Stimulated activated CD8-positive, alpha-beta memory T cell treated with anti-CD3 and anti-CD28 coated beads, Interleukin-7, amount 100 ng/mL, for 1 hour (primary cell): ENCODE data around the gene MAEL.

Experiments
- DNase-seq, 2 donors: peaks; one replicate each; pipeline ENCODE4 v3.0.0-alpha.2; 2020; ENCODE audit warnings: low read depth in 2 of 2

MAEL gene

DNA sequence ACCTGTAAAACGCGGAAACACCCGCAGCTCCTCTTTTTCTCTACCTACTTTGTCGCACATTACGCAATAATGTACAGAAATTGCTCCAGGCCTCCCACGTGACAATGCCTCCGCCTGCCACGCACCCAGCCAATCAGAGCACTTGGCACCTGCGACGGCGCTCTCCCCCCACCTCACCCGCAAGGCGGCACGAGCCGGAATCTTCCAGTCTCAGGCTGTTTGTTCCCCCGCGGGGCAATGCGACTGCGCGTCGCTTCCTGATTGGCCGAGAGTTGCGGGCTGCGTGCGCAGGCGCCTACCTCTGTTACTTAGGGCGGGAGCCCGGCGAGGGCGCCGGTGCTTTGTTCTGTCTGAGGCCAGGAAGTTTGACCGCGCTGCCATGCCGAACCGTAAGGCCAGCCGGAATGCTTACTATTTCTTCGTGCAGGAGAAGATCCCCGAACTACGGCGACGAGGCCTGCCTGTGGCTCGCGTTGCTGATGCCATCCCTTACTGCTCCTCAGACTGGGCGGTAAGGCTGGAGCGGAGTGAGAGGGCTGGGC is at the start of gene MAEL:
MAEL (plus strand) TSS at position 307 of the 542 bp plus-strand sequence; CDS start at position 380, 73 bp downstream.
- DNase-seq = no peak

DNA sequence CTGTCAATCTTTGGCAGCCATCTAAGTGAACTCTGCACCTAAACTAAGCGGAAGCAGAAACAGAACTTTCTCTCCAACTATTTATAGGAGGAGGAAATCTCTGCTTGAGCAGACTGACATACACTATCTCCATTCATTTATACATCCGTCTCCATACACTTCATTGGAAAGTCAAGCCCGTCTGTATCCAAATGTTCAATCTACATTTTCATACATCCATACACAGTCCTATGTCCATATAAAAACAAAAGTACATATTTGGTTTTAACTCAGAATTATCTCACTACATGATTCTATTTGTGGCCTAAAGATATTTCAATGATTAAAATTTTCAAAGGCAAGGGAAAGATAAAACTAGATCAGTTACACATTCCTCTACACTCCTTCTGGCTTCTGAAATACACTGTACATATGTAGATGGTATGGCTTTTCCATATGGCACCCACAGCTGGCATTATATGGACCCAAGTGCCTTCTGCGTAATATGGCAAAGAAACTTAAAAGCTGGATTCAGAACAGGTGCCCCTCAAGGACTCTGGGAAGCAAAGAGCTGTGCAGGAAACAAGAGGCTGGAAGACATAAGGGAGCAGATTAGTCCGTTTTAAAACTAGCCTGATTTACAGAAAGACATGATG is 49.2 kb upstream of the MAEL start:
- DNase-seq = no peak

DNA sequence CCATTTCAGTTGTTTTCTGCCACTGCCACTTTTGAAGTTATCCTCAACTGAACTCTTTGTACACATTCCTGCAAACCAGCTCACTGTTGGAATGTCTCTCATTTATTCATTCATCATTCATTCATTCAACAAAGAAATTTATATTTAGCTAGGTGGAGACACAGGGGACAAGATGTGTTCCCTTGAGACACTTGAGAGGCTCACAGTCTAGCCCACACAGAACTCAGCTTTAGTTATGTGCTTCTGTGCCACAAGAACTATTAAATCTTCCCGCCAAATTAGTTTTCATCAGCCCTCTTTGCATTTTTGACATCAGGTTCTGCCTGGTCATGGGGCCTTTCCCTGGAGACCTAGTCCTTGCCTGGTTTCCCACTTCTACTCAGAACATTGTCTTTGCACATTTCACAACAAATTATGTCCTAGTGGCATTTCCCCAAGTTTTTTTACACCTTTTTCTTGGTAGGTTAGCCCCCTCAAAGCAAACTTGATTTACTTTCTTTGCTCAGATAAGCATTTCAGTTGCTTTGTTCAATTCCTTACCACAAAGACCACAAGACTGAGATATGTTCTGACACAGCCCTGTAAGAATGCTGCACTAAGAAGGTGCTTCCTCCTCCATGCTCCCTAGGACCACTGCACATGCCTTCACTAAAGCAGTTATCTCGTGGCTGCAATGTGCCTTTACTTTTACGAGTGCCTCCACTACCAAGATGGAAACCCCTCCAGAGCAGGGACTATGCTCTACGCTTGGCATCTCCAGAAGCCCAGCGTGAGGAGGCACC is 44.7 kb upstream of the MAEL start:
- DNase-seq = no peak

DNA sequence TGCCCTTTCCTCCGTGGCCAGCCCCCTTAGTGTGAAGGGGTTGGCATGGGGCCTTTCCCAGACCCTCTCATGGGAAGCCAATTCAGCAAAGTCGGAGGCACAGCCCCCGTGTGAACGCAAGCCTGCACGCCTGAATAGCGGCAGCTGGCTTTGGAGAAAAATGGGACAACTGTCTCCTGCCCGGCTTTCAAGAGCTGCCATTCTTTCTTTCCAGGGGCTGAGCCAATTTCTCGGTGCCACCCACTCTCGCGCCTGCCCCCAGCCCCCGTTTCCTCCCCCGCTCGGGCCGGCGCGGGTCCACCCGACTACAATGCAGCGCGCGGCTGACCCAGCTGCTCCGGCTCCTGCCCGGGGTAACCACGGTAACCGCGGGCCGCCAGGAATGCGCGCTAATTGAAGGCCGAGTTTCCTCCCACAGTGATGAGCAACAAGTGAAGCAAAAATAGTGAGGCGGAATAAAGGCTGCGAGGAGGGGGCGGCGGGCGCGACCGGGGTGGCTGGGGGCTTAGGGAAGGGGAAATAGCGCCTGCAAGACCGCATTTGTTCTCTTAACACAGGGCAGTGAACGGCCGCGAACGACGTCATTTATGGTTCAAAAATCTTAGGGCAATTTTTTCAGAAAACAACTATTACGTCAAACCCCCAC is 41.6 kb upstream of the MAEL start:
- no peak for DNase-seq

GRCh38 chr1:166948856-166949350 is 40.2 kb upstream of the MAEL start:
- DNase-seq = no peak

DNA sequence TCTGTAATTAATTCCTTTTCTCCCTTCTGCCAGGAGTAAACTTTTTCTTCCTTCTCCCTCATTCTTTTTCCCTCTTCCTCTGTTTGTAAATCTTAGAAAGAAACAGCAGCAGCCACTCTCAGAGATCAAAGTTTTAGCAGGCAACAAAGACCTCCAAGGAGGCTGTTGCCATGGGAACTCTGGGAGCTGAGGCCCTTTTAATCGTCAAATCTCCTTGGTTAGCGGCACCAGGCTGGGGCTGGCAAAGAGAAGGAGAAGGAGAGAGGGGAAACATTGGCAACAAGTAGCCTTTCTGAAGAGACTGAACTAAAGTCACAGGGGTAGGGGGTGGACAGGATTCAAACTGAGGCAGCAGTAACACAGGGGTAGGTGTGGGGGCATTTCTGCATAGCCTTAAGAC is 38.9 kb upstream of the MAEL start:
- DNase-seq = no peak

DNA sequence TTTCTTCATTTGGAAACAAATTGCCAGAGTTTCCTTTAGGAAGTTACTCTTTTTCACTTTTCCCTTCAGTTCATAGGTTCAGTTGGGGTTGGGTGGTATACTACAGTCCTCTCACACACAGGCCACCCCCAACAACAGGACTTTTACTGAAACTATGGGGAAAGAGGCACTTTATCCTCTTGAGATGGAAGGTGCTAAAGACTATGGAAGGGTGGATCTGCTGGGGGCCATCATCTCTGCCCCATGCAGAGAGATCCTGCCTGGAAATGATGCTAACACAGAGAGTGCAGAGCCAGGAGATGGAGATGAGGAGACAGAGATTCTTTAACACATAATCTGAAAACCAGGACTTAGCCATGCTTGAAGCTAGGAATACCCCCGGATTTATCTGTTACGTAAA is 38.0 kb upstream of the MAEL start:
- DNase-seq = no peak

- no peak for DNase-seq
Measured at GRCh38 chr1:166952002-166952746, 36.9 kb upstream of the MAEL start.

GRCh38 chr1:166953491-166953890 is 35.6 kb upstream of the MAEL start:
- DNase-seq = no peak

GRCh38 chr1:166956057-166956850 is 32.8 kb upstream of the MAEL start:
- DNase-seq = no peak

- DNase-seq = no peak
Measured at GRCh38 chr1:166956872-166957271, 32.2 kb upstream of the MAEL start.

DNA sequence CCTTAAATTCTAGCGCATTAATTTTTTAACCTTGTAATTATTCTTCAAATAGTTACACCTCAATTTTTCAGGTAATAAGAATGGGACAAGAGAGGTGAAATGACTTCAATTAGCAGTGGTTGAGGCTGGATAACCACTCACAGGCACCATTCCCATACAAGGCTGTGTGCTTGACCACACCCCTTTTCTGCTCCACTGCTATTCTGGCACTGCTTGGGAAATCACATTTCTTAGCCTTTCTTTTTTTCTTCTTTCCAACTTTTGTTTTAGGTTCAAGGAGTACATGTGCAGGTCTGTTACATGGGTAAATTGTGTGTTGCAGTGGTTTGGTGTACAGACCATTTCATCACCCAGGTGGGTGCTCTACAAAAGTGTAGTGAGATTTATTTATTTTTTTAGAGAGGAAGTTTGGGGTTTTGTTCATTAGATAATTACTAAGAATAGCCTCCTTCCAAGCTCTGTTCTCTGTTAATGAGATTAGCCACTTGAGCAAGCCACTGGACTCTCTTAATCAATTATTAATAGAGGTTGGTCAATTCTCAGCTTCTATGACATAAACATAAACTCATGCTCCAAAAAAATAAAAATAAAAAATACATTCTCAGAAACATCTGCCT is 28.1 kb upstream of the MAEL start:
- no peak for DNase-seq

DNA sequence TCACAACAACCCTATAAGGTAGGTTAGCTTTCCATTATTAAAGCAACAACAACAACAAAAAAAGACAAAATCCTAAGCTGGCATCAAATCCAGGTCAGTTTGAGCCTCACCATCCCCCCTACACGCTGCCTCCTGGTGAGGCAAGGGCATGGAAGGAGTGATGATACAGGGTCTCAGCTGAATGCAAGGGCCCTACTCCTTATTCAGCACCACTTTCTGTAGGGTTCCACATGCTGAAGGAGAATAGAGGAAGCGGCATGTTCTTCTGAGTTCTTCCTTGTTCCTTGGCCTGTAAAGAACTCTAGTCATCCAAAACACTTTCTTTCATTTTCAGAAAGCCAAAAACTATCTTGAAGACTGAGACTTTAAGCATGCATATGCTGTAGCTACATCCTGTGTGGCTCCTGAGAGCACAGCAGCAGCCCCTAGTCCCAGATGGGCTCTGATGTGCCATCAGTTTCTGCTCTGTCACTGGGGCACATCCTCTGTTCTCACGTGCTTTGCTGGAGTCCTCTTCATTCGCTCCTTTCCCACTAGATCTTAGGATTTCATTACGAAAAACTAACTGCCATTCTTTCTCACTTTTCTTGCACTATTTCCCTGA is 19.9 kb upstream of the MAEL start:
- no peak for DNase-seq

DNA sequence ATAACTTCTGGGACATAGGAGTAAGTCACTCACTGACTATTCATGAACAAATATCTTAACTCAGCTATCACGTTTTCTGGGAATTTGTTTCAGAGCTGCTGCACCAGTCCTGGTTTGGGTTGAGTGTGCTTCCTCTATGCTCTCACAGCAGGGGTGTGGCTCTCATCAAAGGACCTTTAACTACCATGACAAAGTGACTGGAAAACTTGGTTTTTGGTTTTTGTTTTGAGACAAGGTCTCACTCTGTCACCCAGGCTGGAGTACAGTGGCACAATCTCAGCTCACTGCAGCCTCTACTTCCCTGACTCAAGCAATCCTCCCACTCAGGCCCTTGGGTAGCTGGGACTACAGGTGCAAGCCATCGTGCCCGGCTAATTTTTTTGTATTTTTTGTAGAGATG is 17.8 kb upstream of the MAEL start:
- no peak for DNase-seq

- no peak for DNase-seq
Measured at GRCh38 chr1:166972193-166972592, 16.9 kb upstream of the MAEL start.

- no peak for DNase-seq
Measured at GRCh38 chr1:166972826-166973225, 16.3 kb upstream of the MAEL start.

GRCh38 chr1:166974647-166975345 is 14.3 kb upstream of the MAEL start:
- no peak for DNase-seq

DNA sequence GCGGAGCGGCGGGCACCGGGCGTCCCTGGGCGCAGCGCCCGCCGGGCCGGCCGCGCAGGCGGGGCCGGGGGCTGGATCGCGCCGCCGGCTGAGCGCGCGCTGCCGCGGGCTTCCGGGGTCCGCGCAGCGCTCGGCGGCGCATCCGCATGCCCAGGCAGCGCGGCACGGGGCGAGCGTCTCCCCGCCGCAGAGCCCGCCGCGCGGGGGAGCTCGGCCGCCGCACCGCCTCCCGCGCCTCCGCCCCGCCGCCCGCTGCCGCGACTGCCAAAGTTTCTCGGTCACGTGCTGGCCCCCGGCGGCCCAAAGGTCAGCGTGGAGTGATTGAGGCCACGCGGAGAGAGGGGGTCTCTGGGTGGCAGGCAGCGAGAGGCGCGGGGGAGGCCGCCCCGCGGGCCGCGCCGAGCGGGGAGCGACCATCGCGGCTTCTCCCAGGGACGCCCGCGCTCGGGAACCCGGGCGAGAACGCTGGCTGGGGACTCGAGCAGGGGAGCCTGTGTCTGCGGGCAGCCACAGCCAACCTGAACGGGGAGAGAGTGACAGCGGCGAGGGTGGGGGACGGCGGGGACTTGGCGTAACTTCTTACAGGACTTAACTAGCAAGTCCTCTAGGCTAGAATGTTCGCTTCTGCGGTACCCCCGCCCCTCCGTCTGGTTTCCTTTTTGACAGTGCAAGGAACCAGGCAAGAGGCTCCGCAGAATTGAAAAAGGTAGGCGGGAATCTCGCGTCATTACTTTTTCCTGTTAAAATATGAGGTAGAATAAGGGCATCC is 13.5 kb upstream of the MAEL start, which contains the start of gene ILDR2:
ILDR2 (minus strand) TSS at position 180 of the 769 bp plus-strand sequence. CDS start 272 bp downstream, outside the sequence.
- DNase-seq = peak; percentile 11 to 20

- no peak for DNase-seq
Measured at GRCh38 chr1:166977951-166978350, 11.1 kb upstream of the MAEL start.
